Measurements from ENCODE around the gene OFD1.

DNA sequence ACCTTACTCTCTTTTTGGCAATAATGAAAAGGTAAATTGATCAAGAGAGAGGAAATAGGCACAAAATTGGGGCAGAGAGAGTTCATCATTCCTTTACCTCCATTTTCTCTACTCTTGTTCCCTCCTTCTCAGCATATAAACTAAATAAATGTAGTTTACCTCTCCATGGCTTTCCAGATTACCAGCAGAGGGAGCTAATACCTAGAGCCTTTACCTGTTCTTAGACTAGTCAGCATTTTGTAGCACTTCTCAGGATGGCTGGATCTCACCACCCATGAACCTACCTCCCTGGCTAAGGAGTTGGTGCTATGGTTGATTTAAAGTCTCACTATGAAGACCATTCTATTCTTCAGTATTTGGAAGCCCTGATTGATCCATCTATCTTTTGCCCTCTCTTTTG is 15.7 kb downstream of the OFD1 start:
- TF ChIP-seq, protein P1, sequence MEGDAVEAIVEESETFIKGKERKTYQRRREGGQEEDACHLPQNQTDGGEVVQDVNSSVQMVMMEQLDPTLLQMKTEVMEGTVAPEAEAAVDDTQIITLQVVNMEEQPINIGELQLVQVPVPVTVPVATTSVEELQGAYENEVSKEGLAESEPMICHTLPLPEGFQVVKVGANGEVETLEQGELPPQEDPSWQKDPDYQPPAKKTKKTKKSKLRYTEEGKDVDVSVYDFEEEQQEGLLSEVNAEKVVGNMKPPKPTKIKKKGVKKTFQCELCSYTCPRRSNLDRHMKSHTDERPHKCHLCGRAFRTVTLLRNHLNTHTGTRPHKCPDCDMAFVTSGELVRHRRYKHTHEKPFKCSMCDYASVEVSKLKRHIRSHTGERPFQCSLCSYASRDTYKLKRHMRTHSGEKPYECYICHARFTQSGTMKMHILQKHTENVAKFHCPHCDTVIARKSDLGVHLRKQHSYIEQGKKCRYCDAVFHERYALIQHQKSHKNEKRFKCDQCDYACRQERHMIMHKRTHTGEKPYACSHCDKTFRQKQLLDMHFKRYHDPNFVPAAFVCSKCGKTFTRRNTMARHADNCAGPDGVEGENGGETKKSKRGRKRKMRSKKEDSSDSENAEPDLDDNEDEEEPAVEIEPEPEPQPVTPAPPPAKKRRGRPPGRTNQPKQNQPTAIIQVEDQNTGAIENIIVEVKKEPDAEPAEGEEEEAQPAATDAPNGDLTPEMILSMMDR (IDR thresholded peaks at IDR 0.05), result peak; percentile 19 to 72 (median 48)
- TF ChIP-seq POLR2AphosphoS5 (IDR thresholded peaks at IDR 0.05), result peak; percentile 30
- TF ChIP-seq POLR2A (IDR thresholded peaks at IDR 0.05), result no peak

Measured in prostate gland (tissue), 2 donors.